Activated CD8-positive, alpha-beta memory T cell treated with anti-CD3 and anti-CD28 coated beads, Interleukin-2, amount 50 U/mL, for 24 hours (primary cell): ENCODE measurements around the gene GPLD1.

ENCODE experiments used
- DNase-seq: peaks from one replicate; pipeline ENCODE4 v3.0.0-alpha.2; 2020; ENCODE audit errors: extremely low read depth

GPLD1 gene

GRCh38 chr6:24382220-24382540 lies 107.2 kb downstream of the GPLD1 start:
- DNase-seq, result no peak

GRCh38 chr6:24381476-24382219 lies 107.7 kb downstream of the GPLD1 start:
- DNase-seq, result no peak

- no peak for DNase-seq
These were observed 110.8 kb downstream of the GPLD1 start for GRCh38 chr6:24378473-24379097.
